NCI-H2227 (cell line): ENCODE data around the gene IDH3A.
"Not testable (repeated sequence)": the region's sequence is repeated elsewhere in the genome, so short reads cannot be mapped to it uniquely, and the experiment has no call there.

Experiments
- DNase-seq: peaks from one replicate; lab custom pipeline; 2025; ENCODE audit not compliant: unreplicated experiment; lab: John Stamatoyannopoulos, UW

Gene IDH3A

GRCh38 chr15:78129077-78129750 is 19.9 kb upstream of the IDH3A start:
- no peak for DNase-seq

- DNase-seq, result no peak
Measured at GRCh38 chr15:78129751-78130287, 19.3 kb upstream of the IDH3A start.

GRCh38 chr15:78130466-78131294 is 18.5 kb upstream of the IDH3A start:
- peak; percentile 66 for DNase-seq

GRCh38 chr15:78131295-78132061 is 17.7 kb upstream of the IDH3A start, which contains the start of gene CIB2:
Gene CIB2 (minus strand): TSS chr15:78131445. CDS start chr15:78131215, 230 bp downstream.
- DNase-seq, result peak; percentile 87

- DNase-seq, result no peak
Measured at GRCh38 chr15:78133801-78134200, 15.4 kb upstream of the IDH3A start.

GRCh38 chr15:78139578-78139977 is 9.6 kb upstream of the IDH3A start:
- no peak for DNase-seq

GRCh38 chr15:78140292-78140691 is 8.9 kb upstream of the IDH3A start:
- no peak for DNase-seq

GRCh38 chr15:78142332-78142731 is 6.8 kb upstream of the IDH3A start:
- no peak for DNase-seq

- DNase-seq, result no peak
Measured at GRCh38 chr15:78146425-78147154, 2.6 kb upstream of the IDH3A start.

- DNase-seq, result no peak
Measured at GRCh38 chr15:78147566-78147965, 1.6 kb upstream of the IDH3A start.

- no peak for DNase-seq
Measured at GRCh38 chr15:78148392-78149067, 632 bp upstream of the IDH3A start.

GRCh38 chr15:78149805-78150751 is 916 bp downstream of the IDH3A start:
- peak; percentile 17 for DNase-seq

- DNase-seq, result not testable (repeated sequence)
Measured at GRCh38 chr15:78151075-78151474, 1.9 kb downstream of the IDH3A start.

GRCh38 chr15:78154955-78155354 is 5.8 kb downstream of the IDH3A start:
- DNase-seq, result no peak

- DNase-seq, result no peak
Measured at GRCh38 chr15:78155355-78155939, 6.3 kb downstream of the IDH3A start.

- DNase-seq, result no peak
Measured at GRCh38 chr15:78156653-78157052, 7.5 kb downstream of the IDH3A start.

- no peak for DNase-seq
Measured at GRCh38 chr15:78157203-78157602, 8.0 kb downstream of the IDH3A start.

GRCh38 chr15:78159395-78159794 is 10.2 kb downstream of the IDH3A start:
- DNase-seq, result no peak

- no peak for DNase-seq
Measured at GRCh38 chr15:78162038-78162437, 12.9 kb downstream of the IDH3A start.
